Measurements from ENCODE around the gene ZNRF2.
"Not testable (repeated sequence)": the region's sequence is repeated elsewhere in the genome, so short reads cannot be mapped to it uniquely, and the experiment has no call there.

The ZNRF2 gene

DNA sequence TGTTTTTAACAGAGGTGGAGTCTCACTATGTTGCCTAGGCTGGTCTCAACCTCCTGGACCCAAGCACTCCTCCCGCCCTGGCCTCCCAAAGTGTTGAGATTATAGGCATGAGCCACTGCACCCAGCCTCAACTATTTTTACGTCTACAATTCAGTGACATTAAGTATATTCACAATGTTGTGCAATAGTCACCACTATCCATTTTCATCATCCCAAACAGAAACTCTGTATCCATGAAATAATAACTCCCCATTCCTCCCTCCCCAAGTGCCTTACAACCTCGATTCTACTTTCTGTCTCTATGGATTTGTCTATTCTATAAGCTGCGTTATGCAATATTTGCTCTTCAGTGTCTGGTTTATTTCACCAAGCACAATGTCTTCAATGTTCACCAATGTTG lies 20.3 kb upstream of the ZNRF2 start:
- Histone ChIP-seq H3K27ac (ENCODE audit: low read length) (no peak overlapping the region), H3K36me3 (ENCODE audit: control insufficient read depth in 1 of 2, insufficient read depth in 2 of 2, low read length in 2 of 2) (no peaks in the 10 kb centered on the region), H3K4me1 (ENCODE audit: control insufficient read depth in 1 of 2, insufficient read depth in 2 of 2, low read length in 2 of 2) (no peaks in the 10 kb centered on the region), H3K4me3 (ENCODE audit: low read depth in 1 of 2, low read length in 2 of 2) (no peak overlapping the region), H3K9me3 (ENCODE audit: control insufficient read depth in 1 of 2, low read length in 2 of 2) (no peaks in the 10 kb centered on the region), H3K27me3 (ENCODE audit: low read depth, low read length) (no peaks in the 10 kb centered on the region)

GRCh38 chr7:30265189-30265588 lies 19.2 kb upstream of the ZNRF2 start:
- not testable (repeated sequence) for H3K36me3 ChIP-seq (ENCODE audit: control insufficient read depth in 1 of 2, insufficient read depth in 2 of 2, low read length in 2 of 2); H3K4me1 ChIP-seq (ENCODE audit: control insufficient read depth in 1 of 2, insufficient read depth in 2 of 2, low read length in 2 of 2); H3K27me3 ChIP-seq (ENCODE audit: low read depth, low read length); H3K27ac ChIP-seq (ENCODE audit: low read length); H3K4me3 ChIP-seq (ENCODE audit: low read depth in 1 of 2, low read length in 2 of 2); H3K9me3 ChIP-seq (ENCODE audit: control insufficient read depth in 1 of 2, low read length in 2 of 2)

- Histone ChIP-seq H3K4me1 (ENCODE audit: control insufficient read depth in 1 of 2, insufficient read depth in 2 of 2, low read length in 2 of 2) (no peaks in the 10 kb centered on the region), H3K27ac (ENCODE audit: low read length) (no peak overlapping the region), H3K27me3 (ENCODE audit: low read depth, low read length) (no peaks in the 10 kb centered on the region), H3K9me3 (ENCODE audit: control insufficient read depth in 1 of 2, low read length in 2 of 2) (no peaks in the 10 kb centered on the region), H3K4me3 (ENCODE audit: low read depth in 1 of 2, low read length in 2 of 2) (no peak overlapping the region), H3K36me3 (ENCODE audit: control insufficient read depth in 1 of 2, insufficient read depth in 2 of 2, low read length in 2 of 2) (no peaks in the 10 kb centered on the region)
These were observed 17.7 kb upstream of the ZNRF2 start for GRCh38 chr7:30266686-30267085.

- no peaks in the 10 kb centered on the region for H3K27me3 ChIP-seq (ENCODE audit: low read depth, low read length)
These were observed 15.8 kb upstream of the ZNRF2 start for GRCh38 chr7:30268586-30268985.

DNA sequence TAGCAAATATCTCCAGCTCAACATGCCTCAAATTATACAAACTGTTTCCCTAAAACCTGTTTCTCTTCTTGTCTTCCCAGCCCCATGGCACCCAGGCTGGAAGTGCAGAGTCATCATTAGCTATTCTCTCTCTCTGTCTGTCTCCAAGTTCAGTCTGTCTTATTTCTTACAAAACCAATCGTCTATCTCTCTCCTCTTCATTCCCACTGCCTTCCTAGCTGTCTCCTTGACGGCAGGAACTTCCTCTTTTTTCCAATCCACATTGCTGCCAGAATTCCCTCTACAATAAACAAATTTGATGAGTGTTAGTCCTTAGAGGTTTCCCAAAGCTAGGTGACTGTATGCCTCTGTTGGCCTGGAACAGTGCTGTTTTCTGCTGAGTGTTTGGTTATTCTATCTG lies 14.9 kb upstream of the ZNRF2 start:
- H3K27ac ChIP-seq (ENCODE audit: low read length): no peak overlapping the region

More at GRCh38 chr7:30268586-30268985, 15.8 kb upstream of the ZNRF2 start:
- Histone ChIP-seq H3K4me3 (ENCODE audit: low read depth in 1 of 2, low read length in 2 of 2) (no peak overlapping the region), H3K27ac (ENCODE audit: low read length) (no peak overlapping the region), H3K4me1 (ENCODE audit: control insufficient read depth in 1 of 2, insufficient read depth in 2 of 2, low read length in 2 of 2) (no peaks in the 10 kb centered on the region), H3K36me3 (ENCODE audit: control insufficient read depth in 1 of 2, insufficient read depth in 2 of 2, low read length in 2 of 2) (no peaks in the 10 kb centered on the region), H3K9me3 (ENCODE audit: control insufficient read depth in 1 of 2, low read length in 2 of 2) (no peaks in the 10 kb centered on the region)

DNA sequence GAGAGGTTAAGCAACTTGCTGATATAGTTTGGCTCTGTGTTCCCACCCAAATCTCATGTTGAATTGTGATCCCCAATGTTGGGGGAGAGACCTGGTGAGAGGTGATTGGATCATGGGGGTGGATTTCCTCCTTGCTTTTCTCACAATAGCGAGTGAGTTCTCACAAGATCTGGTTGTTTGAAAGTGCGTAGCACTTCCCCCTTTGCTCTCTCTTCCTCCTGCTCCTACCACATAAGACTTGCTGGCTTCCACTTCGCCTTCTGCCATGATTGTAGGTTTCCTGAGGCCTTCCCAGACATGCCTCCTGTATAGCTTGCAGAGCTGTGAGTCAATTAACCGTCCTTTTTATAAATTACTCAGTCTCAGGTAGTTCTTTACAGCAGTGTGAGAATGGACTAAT lies 13.5 kb upstream of the ZNRF2 start:
- Histone ChIP-seq H3K4me1 (ENCODE audit: control insufficient read depth in 1 of 2, insufficient read depth in 2 of 2, low read length in 2 of 2) (no peaks in the 10 kb centered on the region), H3K27ac (ENCODE audit: low read length) (no peak overlapping the region), H3K4me3 (ENCODE audit: low read depth in 1 of 2, low read length in 2 of 2) (no peak overlapping the region)

More for the DNA sequence above, 14.9 kb upstream of the ZNRF2 start:
- Histone ChIP-seq H3K4me3 (ENCODE audit: low read depth in 1 of 2, low read length in 2 of 2) (no peak overlapping the region), H3K4me1 (ENCODE audit: control insufficient read depth in 1 of 2, insufficient read depth in 2 of 2, low read length in 2 of 2) (no peaks in the 10 kb centered on the region), H3K27me3 (ENCODE audit: low read depth, low read length) (no peaks in the 10 kb centered on the region), H3K36me3 (ENCODE audit: control insufficient read depth in 1 of 2, insufficient read depth in 2 of 2, low read length in 2 of 2) (no peaks in the 10 kb centered on the region), H3K9me3 (ENCODE audit: control insufficient read depth in 1 of 2, low read length in 2 of 2) (no peaks in the 10 kb centered on the region)

GRCh38 chr7:30272126-30272525 lies 12.3 kb upstream of the ZNRF2 start:
- Histone ChIP-seq H3K9me3 (ENCODE audit: control insufficient read depth in 1 of 2, low read length in 2 of 2) (no peaks in the 10 kb centered on the region), H3K27me3 (ENCODE audit: low read depth, low read length) (no peaks in the 10 kb centered on the region), H3K27ac (ENCODE audit: low read length) (no peak overlapping the region)

More for the DNA sequence above, 13.5 kb upstream of the ZNRF2 start:
- no peaks in the 10 kb centered on the region for H3K36me3 ChIP-seq (ENCODE audit: control insufficient read depth in 1 of 2, insufficient read depth in 2 of 2, low read length in 2 of 2)
- no peaks in the 10 kb centered on the region for H3K27me3 ChIP-seq (ENCODE audit: low read depth, low read length)
- H3K9me3 ChIP-seq (ENCODE audit: control insufficient read depth in 1 of 2, low read length in 2 of 2): no peaks in the 10 kb centered on the region

DNA sequence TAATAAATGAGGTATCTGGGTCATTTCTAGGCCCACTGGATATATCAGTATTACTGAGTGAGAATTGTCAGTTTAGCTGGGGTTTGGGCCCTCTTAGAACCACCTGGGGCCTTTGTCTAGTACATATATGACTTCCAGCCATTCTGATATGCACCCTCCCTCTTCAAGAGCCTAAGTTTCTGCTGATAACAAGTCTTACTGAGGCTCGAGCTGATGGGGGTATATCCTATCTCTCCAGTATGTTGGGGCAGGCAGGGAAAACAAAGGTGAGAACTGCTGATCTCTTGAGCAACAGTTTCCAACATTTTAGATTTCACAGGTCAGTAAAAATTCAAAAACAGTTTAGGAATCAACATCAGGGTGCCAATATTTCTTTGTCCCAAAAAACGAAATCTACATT lies 10.8 kb upstream of the ZNRF2 start:
- H3K4me3 ChIP-seq (ENCODE audit: low read depth in 1 of 2, low read length in 2 of 2): no peak overlapping the region
- H3K9me3 ChIP-seq (ENCODE audit: control insufficient read depth in 1 of 2, low read length in 2 of 2): no peaks in the 10 kb centered on the region
- no peaks in the 10 kb centered on the region for H3K27me3 ChIP-seq (ENCODE audit: low read depth, low read length)
- H3K36me3 ChIP-seq (ENCODE audit: control insufficient read depth in 1 of 2, insufficient read depth in 2 of 2, low read length in 2 of 2): no peaks in the 10 kb centered on the region
- H3K27ac ChIP-seq (ENCODE audit: low read length): no peak overlapping the region
- H3K4me1 ChIP-seq (ENCODE audit: control insufficient read depth in 1 of 2, insufficient read depth in 2 of 2, low read length in 2 of 2): no peaks in the 10 kb centered on the region

More at GRCh38 chr7:30272126-30272525, 12.3 kb upstream of the ZNRF2 start:
- Histone ChIP-seq H3K4me3 (ENCODE audit: low read depth in 1 of 2, low read length in 2 of 2) (no peak overlapping the region), H3K4me1 (ENCODE audit: control insufficient read depth in 1 of 2, insufficient read depth in 2 of 2, low read length in 2 of 2) (no peaks in the 10 kb centered on the region), H3K36me3 (ENCODE audit: control insufficient read depth in 1 of 2, insufficient read depth in 2 of 2, low read length in 2 of 2) (no peaks in the 10 kb centered on the region)

DNA sequence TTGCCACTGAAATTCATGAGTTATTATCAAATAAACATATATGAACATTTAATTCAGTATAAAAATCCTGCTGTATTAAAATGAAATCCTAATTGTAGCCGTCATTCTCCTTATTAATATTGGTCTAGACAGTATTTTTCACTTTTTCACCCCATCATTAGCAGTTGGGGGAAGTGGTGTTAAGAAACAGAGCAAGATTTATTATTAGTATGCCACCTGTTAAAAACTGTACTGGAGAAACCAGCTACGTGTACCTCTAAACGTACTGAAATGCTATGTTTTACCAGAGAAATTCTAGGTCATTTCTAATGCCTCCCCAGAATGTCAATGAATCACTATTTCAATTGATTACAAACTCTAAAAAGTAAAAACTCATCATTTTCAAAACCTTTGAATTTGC lies 9.8 kb upstream of the ZNRF2 start:
- no peaks in the 10 kb centered on the region for H3K36me3 ChIP-seq (ENCODE audit: control insufficient read depth in 1 of 2, insufficient read depth in 2 of 2, low read length in 2 of 2)
- H3K27me3 ChIP-seq (ENCODE audit: low read depth, low read length): no peaks in the 10 kb centered on the region
- H3K4me3 ChIP-seq (ENCODE audit: low read depth in 1 of 2, low read length in 2 of 2): no peak overlapping the region
- no peaks in the 10 kb centered on the region for H3K4me1 ChIP-seq (ENCODE audit: control insufficient read depth in 1 of 2, insufficient read depth in 2 of 2, low read length in 2 of 2)
- no peaks in the 10 kb centered on the region for H3K9me3 ChIP-seq (ENCODE audit: control insufficient read depth in 1 of 2, low read length in 2 of 2)
- no peak overlapping the region for H3K27ac ChIP-seq (ENCODE audit: low read length)

DNA sequence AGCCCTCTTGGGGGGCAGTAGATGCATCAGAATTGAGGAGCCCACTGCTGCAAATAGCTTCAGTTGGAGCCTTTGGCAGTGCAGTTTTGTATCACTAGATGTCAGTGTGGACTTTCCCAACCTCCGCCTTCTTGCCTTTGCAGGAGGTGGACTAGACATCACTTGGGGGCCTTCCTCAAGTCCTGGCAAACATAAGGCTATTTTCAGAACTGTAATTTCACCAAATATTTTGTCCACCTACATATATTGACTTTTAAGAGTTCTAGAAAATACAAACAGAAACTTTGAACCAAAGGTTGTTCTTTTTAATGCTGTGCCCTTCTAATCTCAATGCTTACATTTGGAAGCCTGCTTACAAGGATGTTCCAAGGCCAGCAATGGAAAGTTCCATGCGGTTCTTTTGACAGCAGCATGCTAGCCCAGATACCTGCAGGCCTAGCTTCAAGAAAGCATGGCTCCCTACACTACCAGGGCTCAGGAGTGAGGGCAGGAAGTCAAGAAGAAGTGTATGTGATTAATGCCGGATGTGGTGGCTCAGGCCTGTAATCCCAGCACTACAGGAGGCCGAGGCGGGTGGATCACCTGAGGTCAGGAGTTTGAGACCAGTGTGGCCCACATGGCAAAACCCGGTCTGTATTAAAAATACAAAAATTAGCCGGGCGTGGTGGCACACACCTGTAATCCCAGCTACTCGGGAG lies 8.0 kb upstream of the ZNRF2 start:
- no peaks in the 10 kb centered on the region for H3K9me3 ChIP-seq (ENCODE audit: control insufficient read depth in 1 of 2, low read length in 2 of 2)
- no peaks in the 10 kb centered on the region for H3K36me3 ChIP-seq (ENCODE audit: control insufficient read depth in 1 of 2, insufficient read depth in 2 of 2, low read length in 2 of 2)

DNA sequence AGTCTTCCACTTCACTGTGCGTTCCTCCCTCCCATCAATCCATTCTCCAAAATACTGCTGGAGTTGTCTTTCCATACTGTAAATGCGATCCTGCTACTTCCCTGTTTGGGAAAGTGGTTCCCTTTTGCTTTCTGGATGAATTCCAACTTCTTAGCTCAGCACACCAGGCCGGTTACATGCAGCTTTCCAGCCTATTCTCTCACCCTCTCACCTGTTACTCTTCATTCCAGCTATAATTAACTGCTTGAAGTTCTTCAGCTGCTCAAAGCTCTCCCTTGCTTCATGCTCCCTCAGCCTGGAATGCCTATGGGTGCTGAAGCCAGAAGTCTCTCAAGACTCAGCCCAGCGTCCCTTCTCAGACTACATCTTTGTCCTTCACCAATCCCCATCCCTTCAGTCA lies 6.0 kb upstream of the ZNRF2 start:
- H3K9me3 ChIP-seq (ENCODE audit: control insufficient read depth in 1 of 2, low read length in 2 of 2): no peaks in the 10 kb centered on the region
- H3K27ac ChIP-seq (ENCODE audit: low read length): no peak overlapping the region
- no peaks in the 10 kb centered on the region for H3K27me3 ChIP-seq (ENCODE audit: low read depth, low read length)
- no peak overlapping the region for H3K4me3 ChIP-seq (ENCODE audit: low read depth in 1 of 2, low read length in 2 of 2)
- no peaks in the 10 kb centered on the region for H3K4me1 ChIP-seq (ENCODE audit: control insufficient read depth in 1 of 2, insufficient read depth in 2 of 2, low read length in 2 of 2)
- H3K36me3 ChIP-seq (ENCODE audit: control insufficient read depth in 1 of 2, insufficient read depth in 2 of 2, low read length in 2 of 2): no peaks in the 10 kb centered on the region

More for the DNA sequence above, 8.0 kb upstream of the ZNRF2 start:
- H3K4me3 ChIP-seq (ENCODE audit: low read depth in 1 of 2, low read length in 2 of 2): no peak overlapping the region
- H3K4me1 ChIP-seq (ENCODE audit: control insufficient read depth in 1 of 2, insufficient read depth in 2 of 2, low read length in 2 of 2): no peaks in the 10 kb centered on the region
- H3K27ac ChIP-seq (ENCODE audit: low read length): no peak overlapping the region
- H3K27me3 ChIP-seq (ENCODE audit: low read depth, low read length): no peaks in the 10 kb centered on the region

Data from muscle layer of duodenum (tissue), 2 donors.